Glomerular visceral epithelial cell (primary cell): ENCODE measurements around the gene OR10S1.
"Not testable (repeated sequence)": the region's sequence is repeated elsewhere in the genome, so short reads cannot be mapped to it uniquely, and the experiment has no call there.

ENCODE experiments used
- DNase-seq: peaks from one replicate; pipeline ENCODE4 v3.0.0-alpha.2; 2016; ENCODE audit errors: extremely low spot score

Gene OR10S1

DNA sequence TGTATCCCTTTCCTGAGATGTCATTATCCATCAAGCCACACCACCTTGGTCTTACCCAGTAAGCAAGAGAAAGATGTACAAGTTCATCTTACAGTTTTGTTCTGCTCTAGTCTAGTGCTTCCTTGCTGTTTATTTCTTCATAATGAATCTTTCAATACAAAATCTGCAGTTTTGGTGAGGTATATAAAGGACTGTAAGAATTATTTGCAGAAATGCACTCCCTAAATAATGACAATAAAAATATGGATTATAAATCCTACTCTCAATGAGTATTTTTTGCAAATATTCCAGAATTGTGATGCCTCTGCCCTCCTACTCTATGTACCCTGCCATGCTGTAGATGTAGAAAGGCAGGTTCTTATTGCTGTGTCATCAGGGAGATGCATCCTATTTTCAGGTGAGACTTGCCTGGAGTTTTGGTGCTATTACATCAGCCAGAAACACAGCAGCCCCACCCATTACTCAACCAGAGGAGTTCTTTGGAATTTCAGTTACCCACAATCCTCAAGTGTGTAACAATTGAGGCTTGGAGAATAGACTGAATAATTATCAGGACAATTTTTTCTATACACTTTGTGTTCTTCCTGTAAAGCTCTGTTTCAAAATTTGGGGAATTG, at the start of gene OR10S1:
TSS of gene OR10S1 (minus strand) at position 51 of the 617 bp plus-strand sequence. CDS start 117 bp downstream, outside the sequence.
- no peak for DNase-seq

- DNase-seq = no peak
Measured at GRCh38 chr11:124026498-124026897, 48.9 kb upstream of the OR10S1 start, which contains the start of gene OR10G8. OR10G8 (plus strand) TSS chr11:124026798; CDS start chr11:124029623, 2,825 bp downstream.

DNA sequence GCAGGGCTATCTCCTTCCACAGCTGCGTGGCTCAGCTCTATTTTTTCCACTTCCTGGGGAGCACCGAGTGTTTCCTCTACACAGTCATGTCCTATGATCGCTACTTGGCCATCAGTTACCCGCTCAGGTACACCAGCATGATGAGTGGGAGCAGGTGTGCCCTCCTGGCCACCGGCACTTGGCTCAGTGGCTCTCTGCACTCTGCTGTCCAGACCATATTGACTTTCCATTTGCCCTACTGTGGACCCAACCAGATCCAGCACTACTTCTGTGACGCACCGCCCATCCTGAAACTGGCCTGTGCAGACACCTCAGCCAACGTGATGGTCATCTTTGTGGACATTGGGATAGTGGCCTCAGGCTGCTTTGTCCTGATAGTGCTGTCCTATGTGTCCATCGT, 38.3 kb upstream of the OR10S1 start:
- not testable (repeated sequence) for DNase-seq

- DNase-seq = no peak
Measured at GRCh38 chr11:124012697-124013096, 35.1 kb upstream of the OR10S1 start, which contains the start of gene OR10G4. OR10G4 (plus strand) TSS chr11:124012997; CDS start chr11:124015575, 2,578 bp downstream.

- DNase-seq = no peak
Measured at GRCh38 chr11:123995119-123995518, 17.5 kb upstream of the OR10S1 start, which contains the start of gene OR10G6. OR10G6 (minus strand) TSS chr11:123995161; CDS start chr11:123995161, 0 bp downstream.

DNA sequence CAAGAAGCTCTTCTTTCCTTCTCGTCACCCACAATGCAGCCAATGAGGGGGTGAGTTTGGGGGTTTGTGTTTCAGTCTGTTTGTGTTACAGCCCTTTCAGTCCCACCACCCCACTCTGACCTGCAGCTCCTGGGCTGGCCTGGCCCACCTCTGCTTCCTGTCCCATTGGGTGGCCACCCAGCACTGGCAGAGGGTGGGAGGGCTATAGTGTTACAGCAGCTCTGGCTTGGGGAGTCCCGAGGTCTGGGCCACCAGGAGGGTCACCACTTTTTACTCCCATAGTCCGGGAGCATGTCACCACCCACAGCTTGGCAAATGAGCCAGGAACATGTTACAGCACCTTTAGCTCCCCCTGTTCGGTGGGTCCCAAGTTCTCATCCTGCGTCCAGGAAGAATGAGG, 1.7 kb upstream of the OR10S1 start:
- DNase-seq = no peak

DNA sequence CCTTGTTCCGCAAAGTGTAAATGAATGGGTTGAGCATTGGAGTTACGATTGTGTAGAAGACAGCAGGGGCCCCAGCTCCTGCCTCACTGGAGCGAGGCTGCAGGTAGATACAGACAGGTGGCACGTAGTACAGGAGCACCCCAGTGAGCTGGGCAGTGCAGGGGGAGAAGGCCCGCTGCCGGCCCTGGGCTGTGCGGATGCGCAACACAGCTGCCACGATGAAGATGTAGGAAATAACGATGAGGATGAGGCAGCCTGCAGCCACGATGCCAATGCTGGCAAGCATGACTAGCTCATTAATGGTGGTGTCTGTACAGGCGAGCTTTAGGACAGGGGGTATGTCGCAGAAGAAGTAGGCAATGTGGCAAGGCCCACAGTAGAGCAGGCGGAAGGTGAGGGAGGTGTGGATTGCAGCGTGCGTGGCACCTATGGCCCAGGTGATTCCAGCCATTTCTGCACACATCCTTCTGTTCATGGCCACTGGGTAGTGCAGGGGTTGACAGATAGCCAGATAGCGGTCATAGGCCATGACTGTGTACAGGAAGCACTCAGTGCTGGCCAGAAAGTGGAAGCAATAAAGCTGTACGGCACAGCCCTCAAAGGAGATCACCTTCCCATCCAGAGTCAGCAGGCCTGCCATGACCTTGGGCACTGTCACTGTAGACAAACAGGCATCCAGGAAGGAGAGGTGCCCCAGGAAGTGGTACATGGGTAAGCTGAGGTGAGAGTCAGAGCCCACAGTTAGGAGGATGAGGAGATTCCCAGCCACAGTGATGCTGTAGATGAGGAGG, 616 bp downstream of the OR10S1 start:
- DNase-seq = no peak

DNA sequence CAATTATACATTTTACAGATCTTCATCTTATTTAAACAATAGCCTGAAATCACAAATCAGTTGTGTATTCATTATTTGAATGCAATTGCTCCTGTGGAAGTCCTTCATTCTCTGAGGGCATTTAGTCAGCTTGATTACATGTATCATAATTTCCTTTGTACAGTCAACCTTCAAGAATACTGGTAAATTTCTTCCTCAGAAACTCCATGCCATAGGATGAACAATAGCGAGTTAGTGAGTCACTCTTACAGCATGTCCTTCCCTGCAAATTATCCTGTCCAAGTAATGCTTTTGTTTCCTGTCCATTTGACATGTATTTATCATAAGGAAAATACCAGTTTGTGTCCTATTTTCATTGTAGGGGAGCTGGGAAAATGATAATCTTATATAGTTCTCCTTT, 3.8 kb downstream of the OR10S1 start:
- no peak for DNase-seq

GRCh38 chr11:123956752-123957151, 20.8 kb downstream of the OR10S1 start:
- no peak for DNase-seq

GRCh38 chr11:123945132-123945531, 32.4 kb downstream of the OR10S1 start:
- DNase-seq = no peak

DNA sequence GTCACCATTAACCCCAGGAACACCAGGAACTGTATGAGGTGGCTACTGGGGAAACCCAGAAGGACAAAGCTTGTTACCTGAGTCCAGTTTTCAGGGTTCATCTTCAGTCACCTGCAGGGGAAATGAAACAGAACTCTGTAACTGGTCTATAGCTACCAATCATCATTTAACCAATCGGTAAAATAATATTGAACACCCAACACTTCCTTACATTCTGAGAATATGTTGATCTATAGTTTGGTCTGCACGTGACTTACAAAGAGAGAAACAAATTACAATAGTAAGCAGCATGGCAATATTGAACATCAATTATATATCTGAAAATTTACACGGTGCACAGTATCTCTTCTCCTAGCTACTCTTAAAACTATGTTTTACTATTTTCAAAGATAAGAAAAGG, 33.8 kb downstream of the OR10S1 start, which contains the start of gene OR6T1:
TSS of gene OR6T1 (minus strand) at position 101 of the 400 bp plus-strand sequence. CDS start at position 101, 0 bp downstream.
- no peak for DNase-seq

GRCh38 chr11:123942413-123942812, 35.2 kb downstream of the OR10S1 start:
- no peak for DNase-seq

- no peak for DNase-seq
Measured at GRCh38 chr11:123939317-123939716, 38.3 kb downstream of the OR10S1 start, which contains the start of gene OR4D5. OR4D5 (plus strand) TSS chr11:123939617; CDS start chr11:123939617, 0 bp downstream.
